Fibroblast of the aortic adventitia (primary cell): Measurements from ENCODE around the gene PPP1R8. TPM values are rescaled to one million over a fixed set of nuclear protein-coding genes. Genes with fewer than 3 reads are reported as not detected.
"Not testable (repeated sequence)": the region's sequence is repeated elsewhere in the genome, so short reads cannot be mapped to it uniquely, and the experiment has no call there.

Experiments used
- DNase-seq: peaks from one replicate; pipeline ENCODE4 v3.0.0-alpha.2; 2010; ENCODE audit warnings: low read depth
- H3K4me3 ChIP-seq: 2 replicates; pipeline ENCODE4 v1.5.1; 2011; ENCODE audit warnings: low read depth, mild to moderate bottlenecking, control low read depth, low read length, moderate library complexity
- CTCF ChIP-seq: IDR thresholded peaks from 2 replicates; pipeline ENCODE4 v1.5.1; 2011; ENCODE audit warnings: mild to moderate bottlenecking, low read length, control low read depth, inconsistent platforms; ENCODE audit not compliant: insufficient read depth
- total RNA-seq: library from RNA; depleted of rRNA; stranded (reverse); fragments of >200 nt; gene quantifications from 2 replicates; pipeline ENCODE4 v1.2.3, GENCODE V29; 2012; ENCODE audit warnings: low replicate concordance

PPP1R8 gene
- total RNA-seq, 1 donor = 35.2 TPM

- peak; percentile 91 for DNase-seq
- H3K4me3 ChIP-seq = no peak overlapping the region
- TF ChIP-seq CTCF = no peak
These were observed 13.5 kb upstream of the PPP1R8 start for GRCh38 chr1:27816921-27817630.

GRCh38 chr1:27821761-27822315 lies 8.7 kb upstream of the PPP1R8 start:
- no peak for TF ChIP-seq CTCF
- H3K4me3 ChIP-seq = no peak overlapping the region
- no peak for DNase-seq

GRCh38 chr1:27823784-27824183 lies 6.8 kb upstream of the PPP1R8 start:
- no peak for DNase-seq
- H3K4me3 ChIP-seq = no peak overlapping the region
- TF ChIP-seq CTCF = no peak

GRCh38 chr1:27824411-27824810 lies 6.2 kb upstream of the PPP1R8 start:
- H3K4me3 ChIP-seq = no peak overlapping the region
- no peak for TF ChIP-seq CTCF
- no peak for DNase-seq

- H3K4me3 ChIP-seq, DNase-seq: not testable (repeated sequence)
These were observed 1.1 kb upstream of the PPP1R8 start for GRCh38 chr1:27829339-27829960.

GRCh38 chr1:27831568-27832410 lies 1.2 kb downstream of the PPP1R8 start:
- DNase-seq = peak; percentile 6
- peak overlapping the region; percentile 84 for H3K4me3 ChIP-seq
- no peak for TF ChIP-seq CTCF

- no peak for TF ChIP-seq CTCF
- H3K4me3 ChIP-seq = peak overlapping the region; percentile 84
- DNase-seq = peak; percentile 71
These were observed 2.2 kb downstream of the PPP1R8 start for GRCh38 chr1:27832762-27833161.
